ENCODE results near the gene CRLF1.

CRLF1 gene

DNA sequence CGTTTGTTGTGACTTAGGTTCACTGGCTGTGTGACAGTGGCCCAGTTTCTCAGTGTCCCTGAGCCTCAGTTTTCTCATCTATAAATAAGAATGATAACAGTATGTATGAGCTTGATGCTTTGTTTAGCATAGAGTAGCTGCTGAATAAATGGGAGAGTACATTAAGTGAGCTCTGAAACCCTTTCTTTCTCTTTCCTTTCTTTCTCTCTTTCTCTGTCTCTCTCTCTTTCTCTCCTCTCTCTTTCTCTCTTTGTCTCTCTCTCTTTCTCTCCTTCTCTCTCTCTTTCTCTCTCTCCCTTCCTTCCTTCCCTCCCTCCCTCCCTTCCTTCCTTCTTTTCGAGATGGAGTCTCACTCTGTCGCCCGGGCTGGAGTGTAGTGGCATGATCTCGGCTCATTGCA, 46.9 kb downstream of the CRLF1 start:
- TF ChIP-seq, protein P1, sequence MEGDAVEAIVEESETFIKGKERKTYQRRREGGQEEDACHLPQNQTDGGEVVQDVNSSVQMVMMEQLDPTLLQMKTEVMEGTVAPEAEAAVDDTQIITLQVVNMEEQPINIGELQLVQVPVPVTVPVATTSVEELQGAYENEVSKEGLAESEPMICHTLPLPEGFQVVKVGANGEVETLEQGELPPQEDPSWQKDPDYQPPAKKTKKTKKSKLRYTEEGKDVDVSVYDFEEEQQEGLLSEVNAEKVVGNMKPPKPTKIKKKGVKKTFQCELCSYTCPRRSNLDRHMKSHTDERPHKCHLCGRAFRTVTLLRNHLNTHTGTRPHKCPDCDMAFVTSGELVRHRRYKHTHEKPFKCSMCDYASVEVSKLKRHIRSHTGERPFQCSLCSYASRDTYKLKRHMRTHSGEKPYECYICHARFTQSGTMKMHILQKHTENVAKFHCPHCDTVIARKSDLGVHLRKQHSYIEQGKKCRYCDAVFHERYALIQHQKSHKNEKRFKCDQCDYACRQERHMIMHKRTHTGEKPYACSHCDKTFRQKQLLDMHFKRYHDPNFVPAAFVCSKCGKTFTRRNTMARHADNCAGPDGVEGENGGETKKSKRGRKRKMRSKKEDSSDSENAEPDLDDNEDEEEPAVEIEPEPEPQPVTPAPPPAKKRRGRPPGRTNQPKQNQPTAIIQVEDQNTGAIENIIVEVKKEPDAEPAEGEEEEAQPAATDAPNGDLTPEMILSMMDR (IDR thresholded peaks at IDR 0.05), result no peak
- 0 out of 2 replicates have a peak overlapping the region, but pooled peaks have one; percentile 75 for H3K27ac ChIP-seq

DNA sequence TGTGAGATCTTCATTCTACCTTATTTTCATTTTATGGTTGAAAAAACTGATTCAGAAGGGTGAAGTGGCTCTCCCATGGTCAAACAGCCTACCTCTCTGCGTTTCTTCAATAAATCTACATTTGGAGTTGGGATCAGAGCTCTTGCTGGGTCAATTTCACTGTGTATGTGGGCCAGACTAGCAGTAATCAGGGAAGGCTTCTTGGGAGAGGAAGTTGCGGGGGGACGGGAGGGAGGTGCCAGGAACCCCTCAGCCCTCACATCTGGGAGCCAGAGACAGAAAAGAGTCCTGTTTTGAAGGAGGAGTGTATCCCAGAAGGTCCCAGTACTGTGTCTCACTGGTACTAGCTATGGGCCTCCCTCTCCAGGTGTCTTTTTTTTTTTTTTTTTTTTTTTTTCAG, 48.0 kb downstream of the CRLF1 start:
- H3K27ac ChIP-seq, result peak overlapping the region; percentile 75
- TF ChIP-seq ZFX (IDR thresholded peaks at IDR 0.05; ENCODE audit: borderline replicate concordance), result no peak
- TF ChIP-seq, protein P1 (IDR thresholded peaks at IDR 0.05), result no peak

DNA sequence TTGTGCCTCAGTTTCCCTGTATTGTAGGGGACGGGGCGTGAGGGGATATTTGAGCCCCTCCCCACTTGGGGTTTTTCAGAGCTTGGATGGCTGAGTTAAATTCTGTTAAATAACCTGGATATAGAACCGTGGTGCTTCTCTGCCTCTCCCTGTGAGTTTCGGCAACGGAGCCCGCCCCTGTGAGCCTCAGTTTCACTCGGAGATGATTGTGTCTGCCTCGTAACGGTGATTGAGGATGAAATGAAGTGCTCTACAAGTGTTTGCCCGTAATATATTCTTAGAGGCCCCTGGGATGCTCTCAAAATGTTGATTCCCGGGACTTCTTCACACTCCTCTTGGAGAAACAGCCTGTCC, 48.4 kb downstream of the CRLF1 start:
- peak overlapping the region; percentile 75 for H3K27ac ChIP-seq

DNA sequence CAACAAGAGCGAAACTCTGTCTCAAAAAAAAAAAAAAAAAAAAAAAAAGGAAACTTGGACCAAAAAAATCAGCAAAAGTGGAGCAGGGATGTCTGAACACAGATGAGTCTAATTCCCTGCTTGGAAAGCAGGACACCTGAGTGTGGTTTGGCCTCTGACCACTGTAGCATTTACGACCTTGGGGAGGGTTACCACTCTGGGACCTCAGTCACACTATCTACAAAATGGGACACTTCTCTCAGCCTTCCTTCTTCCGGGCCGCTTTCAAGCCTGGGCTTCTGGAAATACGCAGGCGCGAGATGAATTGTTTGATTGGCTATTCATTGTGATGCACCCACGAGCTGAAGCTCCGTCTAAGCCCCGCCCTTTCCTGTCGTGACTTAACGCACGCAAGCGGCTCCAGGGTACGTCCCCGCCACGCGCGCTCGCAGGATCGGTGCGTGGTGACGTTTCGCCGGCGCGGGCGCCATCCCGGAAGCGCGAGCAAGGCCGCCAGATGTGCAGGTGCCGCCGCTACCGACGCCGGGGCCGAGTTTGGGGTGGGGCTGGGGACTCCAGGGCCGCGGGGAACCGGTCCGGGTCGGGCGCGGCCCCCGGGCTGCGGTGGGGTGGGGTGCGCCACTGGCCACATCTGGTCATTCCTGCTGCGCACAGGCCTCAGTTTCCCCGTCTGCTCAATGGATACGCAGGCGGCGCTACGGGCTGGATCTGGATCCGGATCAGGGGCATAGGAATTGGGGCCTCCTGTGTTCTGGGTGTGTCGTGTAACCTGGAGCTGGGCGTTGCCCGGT, 49.0 kb downstream of the CRLF1 start, which contains the start of gene KXD1:
Gene KXD1 (plus strand): TSS at position 460 of the 791 bp plus-strand sequence. CDS start 4,187 bp downstream, outside the sequence.
- H3K27ac ChIP-seq, result peak within 1 kb of the TSS; percentile 75
- TF ChIP-seq, protein P1 (IDR thresholded peaks at IDR 0.05), result no peak
- TF ChIP-seq ZFX (IDR thresholded peaks at IDR 0.05; ENCODE audit: borderline replicate concordance), result no peak

More for the DNA sequence above, 48.4 kb downstream of the CRLF1 start:
- TF ChIP-seq, protein P1 (IDR thresholded peaks at IDR 0.05), result no peak
- no peak for TF ChIP-seq ZFX (IDR thresholded peaks at IDR 0.05; ENCODE audit: borderline replicate concordance)

DNA sequence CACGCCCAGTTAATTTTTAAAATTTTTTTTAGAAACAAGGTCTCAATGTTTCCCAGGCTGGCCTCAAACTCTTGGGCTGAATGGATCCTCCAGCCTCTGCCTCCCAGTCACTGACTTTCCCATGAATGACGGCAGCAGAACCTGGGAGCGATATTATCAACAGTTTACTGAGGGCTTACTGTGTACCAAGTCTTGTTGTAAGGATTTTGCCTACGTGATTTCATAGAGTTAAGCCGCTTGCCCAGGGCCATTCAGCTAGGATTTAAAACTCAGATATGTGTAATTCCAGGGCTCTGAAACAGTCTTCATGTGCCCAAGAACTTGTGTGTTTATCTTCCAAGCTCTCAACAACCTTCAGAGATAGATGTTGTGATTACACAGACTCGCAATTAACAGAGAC, 55.0 kb downstream of the CRLF1 start:
- H3K27ac ChIP-seq, result peak overlapping the region; percentile 30; the same call in 1 of the 2 replicates
- TF ChIP-seq, protein P1 (IDR thresholded peaks at IDR 0.05), result no peak
- TF ChIP-seq ZFX (IDR thresholded peaks at IDR 0.05; ENCODE audit: borderline replicate concordance), result no peak

DNA sequence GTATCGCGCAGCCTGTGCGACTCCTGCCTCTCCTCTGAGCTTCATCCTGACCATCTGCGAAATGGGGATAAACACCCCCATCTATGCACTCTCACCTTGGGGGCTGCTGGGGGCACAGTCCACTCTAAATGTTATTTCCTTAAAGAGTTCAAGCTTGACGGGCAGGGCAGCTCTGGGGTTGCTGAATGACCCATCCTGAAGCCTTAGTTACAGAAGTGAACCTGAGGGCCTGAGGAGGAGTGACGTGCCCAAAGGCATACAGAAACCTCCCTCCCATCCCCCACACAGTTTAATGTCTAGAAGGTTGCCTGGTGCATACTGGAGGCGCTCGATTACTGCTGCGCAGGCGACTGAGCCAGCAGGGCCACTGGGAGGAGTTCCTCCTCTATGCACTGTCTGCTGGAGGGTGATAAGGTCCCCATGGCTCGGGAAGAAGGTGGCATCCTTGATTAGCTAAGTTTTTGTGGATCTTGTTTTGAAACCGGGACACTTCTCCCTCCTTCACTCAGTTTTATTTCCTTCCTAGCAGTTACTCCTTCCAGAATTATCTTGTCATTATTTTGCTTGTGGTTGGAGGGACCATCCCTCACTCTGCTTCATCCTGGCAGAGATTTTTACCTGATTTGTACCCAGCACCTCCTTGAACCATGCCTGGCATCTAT, 62.7 kb downstream of the CRLF1 start:
- no peak for TF ChIP-seq ZFX (IDR thresholded peaks at IDR 0.05; ENCODE audit: borderline replicate concordance)
- TF ChIP-seq, protein P1 (IDR thresholded peaks at IDR 0.05), result peak; percentile 23
- peak overlapping the region; percentile 66 for H3K27ac ChIP-seq

Data from 22Rv1 (cell line).